HepG2 (cell line): ENCODE results near the gene ADRM1. TPM values are rescaled to one million over a fixed set of nuclear protein-coding genes. Genes with fewer than 3 reads are reported as not detected.

Experiments used
- ATAC-seq: fragments of 200-7000 bp; cut with Tn5 transposase; 3 replicates; pipeline ENCODE4 v1.9.1; 2020; ENCODE audit warnings: mild to moderate bottlenecking, moderate library complexity
- BruUV-seq: library from RNA; stranded (reverse); fragments of 400-500 nt; replicated peaks from 2 replicates; lab custom pipeline; 2021; lab: Mats Ljungman, UMichigan
- CTCF ChIA-PET: fragments of 300-600 bp; formaldehyde crosslinking; extraction: SDS; loops from one replicate; lab custom pipeline; 2021; ENCODE audit warnings: low total read pairs, inconsistent platforms, low intra/inter-chr PET ratio; lab: Yijun Ruan, JAX
- POLR2A ChIA-PET: fragments of 350-600 bp; sonication (Branson Sonifier 250); formaldehyde crosslinking; loops from one replicate; lab custom pipeline; 2020; ENCODE audit warnings: antibody characterized with exemption, inconsistent platforms; lab: Yijun Ruan, JAX
- DNase-seq: peaks from one replicate; pipeline ENCODE4 v3.0.0-alpha.2; 2015; ENCODE audit warnings: low spot score
- FAIRE-seq: peaks from 3 replicates; lab custom pipeline; 2011; peaks lifted over from hg19 to GRCh38; lab: Jason Lieb, UNC
- H2AFZ ChIP-seq: one replicate; pipeline ENCODE4 v1.6.1; 2011; ENCODE audit warnings: low read length, inconsistent platforms
- H3K27ac ChIP-seq: fragments of 300-600 bp; 3 replicates; pipeline ENCODE4 v1.8.0; 2011; ENCODE audit warnings: mixed run types, mild to moderate bottlenecking, mixed read lengths, low read length, inconsistent platforms; ENCODE audit not compliant: insufficient read depth; ENCODE audit errors: extremely low read length
- H3K27me3 ChIP-seq, 2 experiments: fragments of 200-600 bp in 1 of 2; 2 replicates in 1 of 2; 3 replicates in 1 of 2; pipeline versions ENCODE4 v1.6.0 to v1.8.0; 2011; ENCODE audit warnings: low read length in 2 of 2, mild to moderate bottlenecking in 2 of 2, moderate library complexity in 2 of 2, inconsistent platforms in 1 of 2; ENCODE audit not compliant: insufficient read depth in 2 of 2, control insufficient read depth in 1 of 2
- H3K36me3 ChIP-seq, 2 experiments: fragments of 200-600 bp in 1 of 2; replicated peaks in 1 of 2; 2 replicates in 1 of 2; 3 replicates in 1 of 2; pipeline versions ENCODE4 v1.5.1 to v1.8.0; 2011; ENCODE audit warnings: low read length in 2 of 2, inconsistent platforms in 1 of 2; ENCODE audit not compliant: insufficient read depth in 2 of 2, control insufficient read depth in 1 of 2
- H3K4me1 ChIP-seq: 2 replicates; pipeline ENCODE4 v1.5.1; 2012; ENCODE audit warnings: low read length, inconsistent platforms; ENCODE audit not compliant: insufficient read depth
- H3K4me2 ChIP-seq: 2 replicates; pipeline ENCODE4 v1.6.0; 2011; ENCODE audit warnings: low read depth, low read length, inconsistent platforms
- H3K4me3 ChIP-seq, 3 experiments: fragments of 200-600 bp in 1 of 3; sonication (generic), shearing (Covaris generic) in 1 of 3; replicated peaks in 1 of 3; 2 replicates each; pipeline ENCODE4 v1.5.1; 2011 to 2016; ENCODE audit warnings: low read length in 3 of 3, inconsistent platforms in 2 of 3, low read depth in 2 of 3, mild to moderate bottlenecking in 2 of 3, control low read depth in 1 of 3, mixed read lengths in 1 of 3; ENCODE audit not compliant: insufficient read depth in 1 of 3
- H3K79me2 ChIP-seq: one replicate; pipeline ENCODE4 v1.6.1; 2011; ENCODE audit warnings: low read length, inconsistent platforms; ENCODE audit not compliant: insufficient read depth
- H3K9ac ChIP-seq: 2 replicates; pipeline ENCODE4 v1.6.0; 2011; ENCODE audit warnings: mild to moderate bottlenecking, low read depth, low read length, inconsistent platforms; ENCODE audit not compliant: insufficient read depth
- H3K9me3 ChIP-seq: 2 replicates; pipeline ENCODE4 v1.5.1; 2012; ENCODE audit warnings: mild to moderate bottlenecking, low read length
- H4K20me1 ChIP-seq: 2 replicates; pipeline ENCODE4 v1.6.0; 2011; ENCODE audit warnings: inconsistent platforms, mild to moderate bottlenecking, low read length, moderate library complexity; ENCODE audit not compliant: insufficient read depth
- EEA1 ChIP-seq: sonication (generic); formaldehyde crosslinking; IDR thresholded peaks from 2 replicates; pipeline ENCODE4 v1.5.1; 2020; ENCODE audit warnings: mild to moderate bottlenecking, missing genetic modification reagents, borderline replicate concordance
- HIVEP1 ChIP-seq: sonication (generic); formaldehyde crosslinking; IDR thresholded peaks from 2 replicates; pipeline ENCODE4 v1.4.0; 2020; ENCODE audit warnings: mild to moderate bottlenecking, missing genetic modification reagents
- NFATC3 ChIP-seq: sonication (generic); formaldehyde crosslinking; IDR thresholded peaks from 2 replicates; pipeline ENCODE4 v1.5.1; 2020; ENCODE audit warnings: mild to moderate bottlenecking, missing genetic modification reagents
- POLR2A ChIP-seq, 2 experiments: IDR thresholded peaks; 2 replicates each; pipeline ENCODE4 v1.6.1; 2011; ENCODE audit warnings: low read depth in 2 of 2, low read length in 2 of 2, mild to moderate bottlenecking in 1 of 2, moderate library complexity in 1 of 2; ENCODE audit not compliant: insufficient read depth in 1 of 2
- POLR2G ChIP-seq: fragments of 200-400 bp; formaldehyde crosslinking; IDR thresholded peaks from 2 replicates; pipeline ENCODE4 v1.6.1; 2018; ENCODE audit warnings: mild to moderate bottlenecking, low read depth, low read length, moderate library complexity
- RBM22 ChIP-seq: fragments of 200-400 bp; formaldehyde crosslinking; optimal IDR thresholded peaks from 2 replicates; pipeline ENCODE3; 2017; ENCODE audit warnings: mild to moderate bottlenecking, low read length, moderate library complexity
- RXRA ChIP-seq: sonication (generic); formaldehyde crosslinking; IDR thresholded peaks from 2 replicates; pipeline ENCODE4 v1.5.1; 2020; ENCODE audit warnings: missing genetic modification reagents
- SNAI1 ChIP-seq: sonication (generic); formaldehyde crosslinking; IDR thresholded peaks from 2 replicates; pipeline ENCODE4 v1.5.0; 2020; ENCODE audit warnings: mild to moderate bottlenecking, missing genetic modification reagents, borderline replicate concordance
- YEATS4 ChIP-seq: sonication (generic); formaldehyde crosslinking; IDR thresholded peaks from 2 replicates; pipeline ENCODE4 v1.4.0; 2020; ENCODE audit warnings: missing genetic modification reagents, borderline replicate concordance
- ZNF3 ChIP-seq: IDR thresholded peaks from 2 replicates; pipeline ENCODE4 v1.7.0; 2017; ENCODE audit warnings: inconsistent platforms
- ZNF513 ChIP-seq: sonication (generic); formaldehyde crosslinking; conservative IDR thresholded peaks from 2 replicates; pipeline ENCODE4 v1.5.0; 2020; ENCODE audit warnings: missing genetic modification reagents
- ZNF687 ChIP-seq: sonication (generic); formaldehyde crosslinking; IDR thresholded peaks from 2 replicates; pipeline ENCODE4 v1.5.1; 2020; ENCODE audit warnings: mild to moderate bottlenecking, missing genetic modification reagents, moderate library complexity
- WGBS: methylation state at CpG from one replicate; pipeline ENCODE4 v1.1.6; 2017; ENCODE audit warnings: low lambda C conversion rate; 5-methylcytosine and 5-hydroxymethylcytosine counted together
- in situ Hi-C: cut with HindIII; loops from 2 replicates; pipeline ENCODE4 v1.10.0; 2017; ENCODE audit warnings: low pct_unique_long_range_greater_than_20kb; ENCODE audit not compliant: extremely low pct_ligation_motif_present
- intact Hi-C: fragments of 100-400 bp; cut with micrococcal nuclease; formaldehyde crosslinking; loops from one replicate; pipeline ENCODE4 v1.10.0; 2022; ENCODE audit not compliant: unreplicated experiment
- polyA plus RNA-seq, 8 experiments: library from polyadenylated mRNA; depleted of rRNA in 3 of 8; stranded (reverse) in 7 of 8; unstranded in 1 of 8; fragments of >200 nt; fragmentation: Illumina TruSeq in 4 of 8; extraction: Trizol in 4 of 8; gene quantifications; 2 replicates each; pipeline versions ENCODE4 v1.2.1 to v1.2.3, GENCODE V29; 2011 to 2016; ENCODE audit warnings: low read depth in 4 of 8, missing spikeins in 1 of 8, mixed read lengths in 1 of 8; ENCODE audit not compliant: insufficient read depth in 1 of 8
- total RNA-seq, 5 experiments: library from RNA; depleted of rRNA; stranded (reverse); fragments of >200 nt; fragmentation: Illumina TruSeq; extraction: Trizol; gene quantifications; 2 replicates each; pipeline ENCODE4 v1.2.3, GENCODE V29; 2016; ENCODE audit warnings: low read depth in 1 of 5
- TF ChIP-seq, protein P1 (sequence below): sonication (generic); formaldehyde crosslinking; IDR thresholded peaks from 2 replicates; pipeline ENCODE4 v1.5.0; 2020; ENCODE audit warnings: mild to moderate bottlenecking, missing genetic modification reagents
- TF ChIP-seq, protein P2 (sequence below): sonication (generic); formaldehyde crosslinking; IDR thresholded peaks from 2 replicates; pipeline ENCODE4 v1.4.0; 2020; ENCODE audit warnings: mild to moderate bottlenecking, low read depth, missing genetic modification reagents

Gene ADRM1
- total and polyA plus RNA-seq, 2 of the 13 experiments (the other 11 are each of a cell fraction or from before 2014, with no cell fraction given): 92.9 to 154 TPM

DNA sequence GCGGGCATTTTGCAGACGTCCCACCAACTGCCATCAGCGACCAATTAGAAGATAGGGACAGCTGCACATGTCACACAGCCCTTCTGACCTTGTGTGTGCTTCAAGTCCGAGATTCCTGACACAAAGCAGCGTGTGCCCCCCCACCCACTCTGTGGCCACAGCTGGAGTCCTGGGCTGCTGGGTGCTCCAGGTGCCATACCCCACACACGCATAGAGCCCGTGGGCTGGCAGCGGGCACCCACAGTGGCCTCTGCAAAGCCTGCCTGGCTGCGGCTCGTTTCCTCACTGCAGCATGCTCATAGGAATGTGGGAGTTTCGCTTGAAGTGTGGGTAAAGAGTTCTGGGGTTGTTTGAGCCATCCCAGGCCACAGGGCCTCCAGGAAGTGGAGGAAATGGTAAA, 2.5 kb upstream of the ADRM1 start:
- Histone ChIP-seq H3K9ac (no peak overlapping the region), H3K4me2 (no peak overlapping the region), H3K4me1 (peaks cover 44% of the 10 kb centered on the region), H3K27ac (peak overlapping the region; percentile 20), H2AFZ (no peak overlapping the region), H3K4me3 (no peak overlapping the region), H3K79me2 (peaks cover 23% of the 10 kb centered on the region), H3K36me3 (peaks cover 7 to 17% of the 10 kb centered on the region in 2 experiments), H3K9me3 (no peaks in the 10 kb centered on the region), H3K27me3 (no peaks in the 10 kb centered on the region; a peak in 1 of 5 replicates), H4K20me1 (peaks cover 20% of the 10 kb centered on the region)
- POLR2A ChIA-PET: interaction anchor here (1.4 to 2.3 kb wide), 4 partner anchors 68 to 86 kb away, joined by 5 to 17 read pairs (median 6); partner anchors contain the start of gene RPS21
- no TSS peak for BruUV-seq
- no peak for FAIRE-seq
- CTCF ChIA-PET: interaction anchor here (1.4 to 6.1 kb wide), 4 partner anchors 68 to 196 kb away, joined by 4 to 73 read pairs (median 34); no protein-coding TSS in a partner anchor
- in situ Hi-C loops (loop anchor here (5.0 kb wide), 1 partner anchor 67 kb away; the partner anchor contains the start of gene LAMA5), intact Hi-C loops (no loop called here)
- ATAC-seq: no peak
- 84% methylated on average over 11 of the region's 11 CpGs for WGBS
- no peak for DNase-seq
- TF ChIP-seq SNAI1 (CRISPR knock-in tag): no peak
- TF ChIP-seq YEATS4 (CRISPR knock-in tag): no peak
- TF ChIP-seq ZNF3 (CRISPR knock-in tag): no peak
- 0 out of 2 replicates have a peak, but pooled peaks have one; percentile 36 for TF ChIP-seq RXRA (CRISPR knock-in tag)
- no peak for TF ChIP-seq ZNF513 (CRISPR knock-in tag)
- TF ChIP-seq, protein P1, sequence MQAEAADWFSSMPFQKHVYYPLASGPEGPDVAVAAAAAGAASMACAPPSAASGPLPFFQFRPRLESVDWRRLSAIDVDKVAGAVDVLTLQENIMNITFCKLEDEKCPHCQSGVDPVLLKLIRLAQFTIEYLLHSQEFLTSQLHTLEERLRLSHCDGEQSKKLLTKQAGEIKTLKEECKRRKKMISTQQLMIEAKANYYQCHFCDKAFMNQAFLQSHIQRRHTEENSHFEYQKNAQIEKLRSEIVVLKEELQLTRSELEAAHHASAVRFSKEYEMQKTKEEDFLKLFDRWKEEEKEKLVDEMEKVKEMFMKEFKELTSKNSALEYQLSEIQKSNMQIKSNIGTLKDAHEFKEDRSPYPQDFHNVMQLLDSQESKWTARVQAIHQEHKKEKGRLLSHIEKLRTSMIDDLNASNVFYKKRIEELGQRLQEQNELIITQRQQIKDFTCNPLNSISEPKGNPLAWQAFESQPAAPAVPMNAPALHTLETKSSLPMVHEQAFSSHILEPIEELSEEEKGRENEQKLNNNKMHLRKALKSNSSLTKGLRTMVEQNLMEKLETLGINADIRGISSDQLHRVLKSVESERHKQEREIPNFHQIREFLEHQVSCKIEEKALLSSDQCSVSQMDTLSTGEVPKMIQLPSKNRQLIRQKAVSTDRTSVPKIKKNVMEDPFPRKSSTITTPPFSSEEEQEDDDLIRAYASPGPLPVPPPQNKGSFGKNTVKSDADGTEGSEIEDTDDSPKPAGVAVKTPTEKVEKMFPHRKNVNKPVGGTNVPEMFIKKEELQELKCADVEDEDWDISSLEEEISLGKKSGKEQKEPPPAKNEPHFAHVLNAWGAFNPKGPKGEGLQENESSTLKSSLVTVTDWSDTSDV: 0 out of 2 replicates have a peak, but pooled peaks have one; percentile 19
- TF ChIP-seq RBM22: peak; percentile 73
- TF ChIP-seq POLR2A (IDR thresholded peaks at IDR 0.05; ENCODE audit: insufficient read depth in 1 of 2, low read depth in 2 of 2, low read length in 2 of 2): 0 out of 4 replicates have a peak, but pooled peaks of 1 of the 2 experiments have one; percentile 3
- no peak for TF ChIP-seq NFATC3 (CRISPR knock-in tag)
- TF ChIP-seq ZNF687 (CRISPR knock-in tag): peak; percentile 16; the same call in 1 of the 2 replicates
- TF ChIP-seq HIVEP1 (CRISPR knock-in tag): 0 out of 2 replicates have a peak, but pooled peaks have one; percentile 41
- TF ChIP-seq EEA1 (CRISPR knock-in tag): 0 out of 2 replicates have a peak, but pooled peaks have one; percentile 34
- TF ChIP-seq POLR2G: peak; percentile 50; the same call in 1 of the 2 replicates
- TF ChIP-seq, protein P2, sequence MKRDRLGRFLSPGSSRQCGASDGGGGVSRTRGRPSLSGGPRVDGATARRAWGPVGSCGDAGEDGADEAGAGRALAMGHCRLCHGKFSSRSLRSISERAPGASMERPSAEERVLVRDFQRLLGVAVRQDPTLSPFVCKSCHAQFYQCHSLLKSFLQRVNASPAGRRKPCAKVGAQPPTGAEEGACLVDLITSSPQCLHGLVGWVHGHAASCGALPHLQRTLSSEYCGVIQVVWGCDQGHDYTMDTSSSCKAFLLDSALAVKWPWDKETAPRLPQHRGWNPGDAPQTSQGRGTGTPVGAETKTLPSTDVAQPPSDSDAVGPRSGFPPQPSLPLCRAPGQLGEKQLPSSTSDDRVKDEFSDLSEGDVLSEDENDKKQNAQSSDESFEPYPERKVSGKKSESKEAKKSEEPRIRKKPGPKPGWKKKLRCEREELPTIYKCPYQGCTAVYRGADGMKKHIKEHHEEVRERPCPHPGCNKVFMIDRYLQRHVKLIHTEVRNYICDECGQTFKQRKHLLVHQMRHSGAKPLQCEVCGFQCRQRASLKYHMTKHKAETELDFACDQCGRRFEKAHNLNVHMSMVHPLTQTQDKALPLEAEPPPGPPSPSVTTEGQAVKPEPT: 0 out of 2 replicates have a peak, but pooled peaks have one; percentile 29
